DND-41 (cell line): ENCODE data around the gene SIRPG.

Experiments used
- ATAC-seq: fragments of 200-7000 bp; cut with Tn5 transposase; 3 replicates; pipeline ENCODE4 v1.9.1; 2021; ENCODE audit warnings: low read depth; ENCODE audit not compliant: insufficient read depth
- DNase-seq: peaks from one replicate; pipeline ENCODE4 v3.0.0-alpha.2; 2020
- H2AFZ ChIP-seq: 2 replicates; pipeline ENCODE4 v1.6.0; 2012; ENCODE audit warnings: low read depth, low read length
- H3K27ac ChIP-seq: 2 replicates; pipeline ENCODE4 v1.5.1; 2012; ENCODE audit warnings: low read length, inconsistent platforms
- H3K27me3 ChIP-seq: fragments of 200-600 bp; sonication (generic); 2 replicates; pipeline ENCODE4 v1.6.0; 2012; ENCODE audit warnings: low read length, mild to moderate bottlenecking, inconsistent platforms; ENCODE audit not compliant: insufficient read depth, poor library complexity
- H3K36me3 ChIP-seq: 2 replicates; pipeline ENCODE4 v1.5.1; 2012; ENCODE audit warnings: low read length, inconsistent platforms; ENCODE audit not compliant: insufficient read depth
- H3K4me1 ChIP-seq: 2 replicates; pipeline ENCODE4 v1.5.1; 2012; ENCODE audit warnings: mild to moderate bottlenecking, low read length; ENCODE audit not compliant: insufficient read depth
- H3K4me2 ChIP-seq: 2 replicates; pipeline ENCODE4 v1.6.0; 2012; ENCODE audit warnings: mild to moderate bottlenecking, moderate library complexity, low read length, inconsistent platforms; ENCODE audit not compliant: insufficient read depth
- H3K4me3 ChIP-seq, 2 experiments: fragments of 200-600 bp in 1 of 2; shearing (Covaris generic) in 1 of 2; 2 replicates each; pipeline ENCODE4 v1.5.1; 2012 to 2016; ENCODE audit warnings: inconsistent platforms in 2 of 2, low read length in 2 of 2, mild to moderate bottlenecking in 2 of 2, low read depth in 1 of 2, moderate library complexity in 1 of 2
- H3K79me2 ChIP-seq: 2 replicates; pipeline ENCODE4 v1.6.0; 2012; ENCODE audit warnings: low read length, inconsistent platforms; ENCODE audit not compliant: insufficient read depth
- H3K9ac ChIP-seq: 2 replicates; pipeline ENCODE4 v1.6.0; 2012; ENCODE audit warnings: low read depth, mild to moderate bottlenecking, inconsistent platforms, low read length, moderate library complexity
- H3K9me3 ChIP-seq: 2 replicates; pipeline ENCODE4 v1.5.1; 2012; ENCODE audit warnings: low read length, moderate library complexity, mild to moderate bottlenecking, inconsistent platforms; ENCODE audit not compliant: insufficient read depth, severe bottlenecking
- H4K20me1 ChIP-seq: 2 replicates; pipeline ENCODE4 v1.6.0; 2012; ENCODE audit warnings: low read length; ENCODE audit not compliant: insufficient read depth
- CTCF ChIP-seq: IDR thresholded peaks from 2 replicates; pipeline ENCODE4 v1.5.1; 2012; ENCODE audit warnings: borderline replicate concordance, low read length, moderate library complexity, mild to moderate bottlenecking; ENCODE audit not compliant: poor library complexity, severe bottlenecking; ENCODE audit errors: extremely low read depth
- EZH2 ChIP-seq: IDR thresholded peaks from 3 replicates; pipeline ENCODE4 v1.6.1; 2012; ENCODE audit warnings: borderline replicate concordance, low read depth, mild to moderate bottlenecking, moderate library complexity, low read length, inconsistent platforms; ENCODE audit not compliant: severe bottlenecking

The SIRPG gene

GRCh38 chr20:1684872-1685271 is 27.3 kb upstream of the SIRPG start:
- TF ChIP-seq CTCF (no peak), EZH2 (no peak)
- Histone ChIP-seq H3K9ac (no peak overlapping the region), H3K79me2 (no peaks in the 10 kb centered on the region), H3K4me1 (no peaks in the 10 kb centered on the region), H2AFZ (no peak overlapping the region), H3K27me3 (no peaks in the 10 kb centered on the region), H3K4me2 (no peak overlapping the region), H4K20me1 (no peaks in the 10 kb centered on the region), H3K27ac (no peak overlapping the region), H3K9me3 (peaks cover 5% of the 10 kb centered on the region), H3K4me3 (no peak overlapping the region), H3K36me3 (no peaks in the 10 kb centered on the region)
- DNase-seq (no peak), ATAC-seq (no peak)

GRCh38 chr20:1676650-1677049 is 19.1 kb upstream of the SIRPG start:
- H4K20me1 ChIP-seq: no peaks in the 10 kb centered on the region
- no peak overlapping the region for H3K4me3 ChIP-seq
- no peak overlapping the region for H3K27ac ChIP-seq
- H3K4me2 ChIP-seq: no peak overlapping the region
- no peaks in the 10 kb centered on the region for H3K36me3 ChIP-seq
- no peak overlapping the region for H3K9ac ChIP-seq
- ATAC-seq: no peak
- H2AFZ ChIP-seq: no peak overlapping the region
- no peaks in the 10 kb centered on the region for H3K79me2 ChIP-seq
- no peak for DNase-seq
- H3K9me3 ChIP-seq: no peaks in the 10 kb centered on the region
- no peaks in the 10 kb centered on the region for H3K4me1 ChIP-seq
- no peaks in the 10 kb centered on the region for H3K27me3 ChIP-seq
- TF ChIP-seq EZH2: no peak
- no peak for TF ChIP-seq CTCF

- Histone ChIP-seq H3K4me1 (no peaks in the 10 kb centered on the region), H3K27me3 (no peaks in the 10 kb centered on the region), H4K20me1 (no peaks in the 10 kb centered on the region), H2AFZ (no peak overlapping the region), H3K4me3 (no peak overlapping the region), H3K9ac (no peak overlapping the region), H3K9me3 (peaks cover 4% of the 10 kb centered on the region), H3K36me3 (no peaks in the 10 kb centered on the region), H3K4me2 (no peak overlapping the region), H3K27ac (no peak overlapping the region), H3K79me2 (no peaks in the 10 kb centered on the region)
- TF ChIP-seq CTCF (no peak), EZH2 (no peak)
- no peak for ATAC-seq
- DNase-seq: no peak
Observed at GRCh38 chr20:1674990-1675780, 17.6 kb upstream of the SIRPG start.

- Histone ChIP-seq H3K4me3 (no peak overlapping the region), H3K4me1 (no peaks in the 10 kb centered on the region)
- no peak for ATAC-seq
Observed at GRCh38 chr20:1674361-1674760, 16.8 kb upstream of the SIRPG start.

More at GRCh38 chr20:1674361-1674760, 16.8 kb upstream of the SIRPG start:
- TF ChIP-seq EZH2 (no peak), CTCF (no peak)
- no peak for DNase-seq
- H3K4me2 ChIP-seq: no peak overlapping the region
- no peaks in the 10 kb centered on the region for H4K20me1 ChIP-seq
- H3K36me3 ChIP-seq: no peaks in the 10 kb centered on the region
- no peak overlapping the region for H2AFZ ChIP-seq
- H3K9me3 ChIP-seq: peaks cover 4% of the 10 kb centered on the region
- no peak overlapping the region for H3K27ac ChIP-seq
- H3K79me2 ChIP-seq: no peaks in the 10 kb centered on the region
- H3K9ac ChIP-seq: no peak overlapping the region
- no peaks in the 10 kb centered on the region for H3K27me3 ChIP-seq
